Ascending aorta (tissue), 2 donors: ENCODE data around the gene NLGN3. TPM values are rescaled to one million over a fixed set of nuclear protein-coding genes. Genes with fewer than 3 reads are reported as not detected.

ENCODE experiments used
- DNase-seq, 2 donors: peaks; one replicate each; pipeline ENCODE4 v3.0.0-alpha.2; 2019; ENCODE audit warnings: low spot score in 2 of 2
- H3K27ac ChIP-seq, 2 donors: fragments of 200-600 bp; sonication (generic); one replicate each; pipeline ENCODE4 v1.5.1; 2016 to 2017; ENCODE audit warnings: mild to moderate bottlenecking in 1 of 2
- H3K27me3 ChIP-seq: fragments of 200-600 bp; sonication (generic); one replicate; pipeline ENCODE4 v1.5.1; 2017
- H3K36me3 ChIP-seq, 2 donors: fragments of 200-600 bp; sonication (generic); one replicate each; pipeline ENCODE4 v1.5.1; 2016
- H3K4me1 ChIP-seq, 2 donors: fragments of 200-600 bp; sonication (generic); one replicate each; pipeline ENCODE4 v1.5.1; 2016 to 2017; ENCODE audit warnings: mild to moderate bottlenecking in 1 of 2
- H3K4me3 ChIP-seq, 2 donors: fragments of 200-600 bp; sonication (generic); one replicate each; pipeline ENCODE4 v1.5.1; 2016 to 2017; ENCODE audit warnings: mild to moderate bottlenecking in 1 of 2
- H3K9me3 ChIP-seq, 2 donors: fragments of 200-600 bp; sonication (generic); one replicate each; pipeline ENCODE4 v1.5.1; 2016
- CTCF ChIP-seq, 3 experiments: fragments of 200-600 bp in 2 of 3; fragments of 450-650 bp in 1 of 3; sonication (generic) in 2 of 3; IDR thresholded peaks; one replicate each; pipeline ENCODE4 v1.5.1; 2016 to 2019; ENCODE audit warnings: antibody characterized with exemption in 3 of 3, mild to moderate bottlenecking in 1 of 3, moderate library complexity in 1 of 3
- intact Hi-C: fragments of 100-400 bp; cut with DNase I; formaldehyde crosslinking; loops from one replicate; pipeline ENCODE4 v1.15.1; 2023
- total RNA-seq: library from RNA; depleted of rRNA; stranded (reverse); fragments of >200 nt; gene quantifications from one replicate; pipeline ENCODE4 v1.1.0, GENCODE V29; 2016

The NLGN3 gene
- total RNA-seq, 1 donor from 2014 or later: 0.21 TPM

- Histone ChIP-seq H3K36me3 (no peaks in the 10 kb centered on the region), H3K9me3 (no peaks in the 10 kb centered on the region), H3K4me3 (no peak overlapping the region), H3K27me3 (no peaks in the 10 kb centered on the region), H3K27ac (peak overlapping the region in 1 of 2 donors; percentile 0), H3K4me1 (no peaks in the 10 kb centered on the region)
- no peak for DNase-seq
- TF ChIP-seq CTCF (IDR thresholded peaks at IDR 0.05): no peak
- intact Hi-C loops: no loop called here
Observed at GRCh38 chrX:71103110-71103983, 41.3 kb upstream of the NLGN3 start.

GRCh38 chrX:71105628-71106027 is 39.0 kb upstream of the NLGN3 start:
- DNase-seq: no peak
- Histone ChIP-seq H3K27me3 (no peaks in the 10 kb centered on the region), H3K36me3 (no peaks in the 10 kb centered on the region)

GRCh38 chrX:71106427-71106826 is 38.2 kb upstream of the NLGN3 start, which contains the start of gene CXorf65:
Gene CXorf65 (minus strand): TSS chrX:71106740. CDS start chrX:71106556, 184 bp downstream.
- no peak within 1 kb of the TSS for H3K27ac ChIP-seq
- H3K4me3 ChIP-seq: no peak within 1 kb of the TSS
- no peak for DNase-seq
- intact Hi-C loops: no loop called here
- H3K9me3 ChIP-seq: no peaks in the 10 kb centered on the region
- H3K27me3 ChIP-seq: no peaks in the 10 kb centered on the region
- H3K4me1 ChIP-seq: no peaks in the 10 kb centered on the region
- no peak for TF ChIP-seq CTCF (IDR thresholded peaks at IDR 0.05)
- no peaks in the 10 kb centered on the region for H3K36me3 ChIP-seq

More at GRCh38 chrX:71105628-71106027, 39.0 kb upstream of the NLGN3 start:
- Histone ChIP-seq H3K4me3 (no peak overlapping the region), H3K9me3 (no peaks in the 10 kb centered on the region), H3K4me1 (no peaks in the 10 kb centered on the region), H3K27ac (no peak overlapping the region)
- intact Hi-C loops: no loop called here
- TF ChIP-seq CTCF (IDR thresholded peaks at IDR 0.05): no peak

- intact Hi-C loops: no loop called here
- TF ChIP-seq CTCF (IDR thresholded peaks at IDR 0.05): no peak
- Histone ChIP-seq H3K27ac (no peak overlapping the region), H3K9me3 (no peaks in the 10 kb centered on the region), H3K27me3 (no peaks in the 10 kb centered on the region), H3K36me3 (no peaks in the 10 kb centered on the region), H3K4me3 (no peak overlapping the region), H3K4me1 (no peaks in the 10 kb centered on the region)
- no peak for DNase-seq
Observed at GRCh38 chrX:71107245-71107644, 37.4 kb upstream of the NLGN3 start.

- no peaks in the 10 kb centered on the region for H3K36me3 ChIP-seq
- H3K4me1 ChIP-seq: no peaks in the 10 kb centered on the region
- no peak overlapping the region for H3K27ac ChIP-seq
- no peak for TF ChIP-seq CTCF (IDR thresholded peaks at IDR 0.05)
- H3K4me3 ChIP-seq: no peak overlapping the region
- DNase-seq: no peak
- intact Hi-C loops: no loop called here
- H3K27me3 ChIP-seq: no peaks in the 10 kb centered on the region
- no peaks in the 10 kb centered on the region for H3K9me3 ChIP-seq
Observed at GRCh38 chrX:71107762-71108360, 36.8 kb upstream of the NLGN3 start.
